Parathyroid adenoma (tissue), 2 donors: Measurements from ENCODE around the gene EDEM3.

ENCODE experiments used
- H2AFZ ChIP-seq: fragments of 300-600 bp; sonication (generic); one replicate; pipeline ENCODE4 v1.7.0; 2017; ENCODE audit warnings: antibody characterized with exemption, mild to moderate bottlenecking
- H3K27ac ChIP-seq: fragments of 300-600 bp; sonication (generic); one replicate; pipeline ENCODE4 v1.7.0; 2017
- H3K27me3 ChIP-seq: fragments of 300-600 bp; sonication (generic); one replicate; pipeline ENCODE4 v1.7.0; 2017; ENCODE audit warnings: low read length; ENCODE audit not compliant: control insufficient read depth, insufficient read depth
- H3K36me3 ChIP-seq: fragments of 300-600 bp; sonication (generic); one replicate; pipeline ENCODE4 v1.7.0; 2017; ENCODE audit warnings: low read length; ENCODE audit not compliant: control insufficient read depth, insufficient read depth
- H3K4me1 ChIP-seq: fragments of 300-600 bp; sonication (generic); one replicate; pipeline ENCODE4 v1.7.0; 2017; ENCODE audit warnings: control low read depth
- H3K4me2 ChIP-seq: fragments of 300-600 bp; sonication (generic); one replicate; pipeline ENCODE4 v1.7.0; 2017; ENCODE audit warnings: low read length
- H3K4me3 ChIP-seq: fragments of 300-600 bp; sonication (generic); one replicate; pipeline ENCODE4 v1.7.0; 2017; ENCODE audit warnings: low read depth, low read length
- H3K79me2 ChIP-seq: fragments of 300-600 bp; sonication (generic); one replicate; pipeline ENCODE4 v1.7.0; 2017; ENCODE audit warnings: control low read depth
- H3K9ac ChIP-seq: fragments of 300-600 bp; sonication (generic); one replicate; pipeline ENCODE4 v1.7.0; 2017; ENCODE audit warnings: mild to moderate bottlenecking
- H3K9me3 ChIP-seq: fragments of 300-600 bp; sonication (generic); one replicate; pipeline ENCODE4 v1.7.0; 2017; ENCODE audit warnings: low read length; ENCODE audit not compliant: control insufficient read depth
- CTCF ChIP-seq: fragments of 300-600 bp; sonication (generic); IDR thresholded peaks from one replicate; pipeline ENCODE4 v1.7.0; 2017; ENCODE audit warnings: antibody characterized with exemption, mild to moderate bottlenecking
- donor health status: primary hyperparathyroidism.

Gene EDEM3

GRCh38 chr1:184754476-184755225, at the start of gene EDEM3:
Gene EDEM3, minus strand, starts transcription at chr1:184754858. Its CDS starts 212 bp downstream, at chr1:184754646.
- H3K4me3 ChIP-seq: peak within 1 kb of the TSS; percentile 79
- H3K79me2 ChIP-seq: no peaks in the 10 kb centered on the region
- H3K27me3 ChIP-seq: no peaks in the 10 kb centered on the region
- peak within 1 kb of the TSS; percentile 86 for H3K27ac ChIP-seq
- no peak for TF ChIP-seq CTCF
- peak within 1 kb of the TSS; percentile 95 for H2AFZ ChIP-seq
- H3K36me3 ChIP-seq: no peaks in the 10 kb centered on the region
- no peaks in the 10 kb centered on the region for H3K9me3 ChIP-seq
- peak within 1 kb of the TSS; percentile 84 for H3K9ac ChIP-seq
- H3K4me1 ChIP-seq: peaks cover 4% of the 10 kb centered on the region
- H3K4me2 ChIP-seq: peak within 1 kb of the TSS; percentile 79

DNA sequence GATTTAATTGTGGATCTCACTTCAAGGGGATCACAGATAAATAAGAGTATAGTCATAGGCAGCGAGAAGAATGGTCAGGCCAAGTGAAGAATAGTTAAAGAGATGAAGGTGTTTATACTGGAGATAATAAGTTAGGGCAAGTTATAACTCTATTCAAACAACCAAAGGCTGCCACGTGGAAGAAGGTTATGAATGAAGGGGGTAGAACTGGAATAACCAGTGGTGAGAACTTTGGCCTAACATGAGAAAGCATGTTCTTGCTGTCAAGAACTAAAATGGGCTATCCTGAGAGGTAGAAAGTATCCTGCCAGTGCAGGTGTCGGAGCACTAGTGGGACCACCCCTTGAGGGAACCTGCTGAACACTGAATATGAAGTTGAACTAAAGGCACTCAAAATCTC, 49.6 kb upstream of the EDEM3 start:
- Histone ChIP-seq H3K4me3 (no peak overlapping the region), H3K4me1 (no peaks in the 10 kb centered on the region), H3K4me2 (no peak overlapping the region), H3K27ac (no peak overlapping the region), H3K9ac (no peak overlapping the region), H2AFZ (no peak overlapping the region), H3K79me2 (no peaks in the 10 kb centered on the region), H3K9me3 (no peaks in the 10 kb centered on the region), H3K27me3 (no peaks in the 10 kb centered on the region), H3K36me3 (no peaks in the 10 kb centered on the region)
- no peak for TF ChIP-seq CTCF

DNA sequence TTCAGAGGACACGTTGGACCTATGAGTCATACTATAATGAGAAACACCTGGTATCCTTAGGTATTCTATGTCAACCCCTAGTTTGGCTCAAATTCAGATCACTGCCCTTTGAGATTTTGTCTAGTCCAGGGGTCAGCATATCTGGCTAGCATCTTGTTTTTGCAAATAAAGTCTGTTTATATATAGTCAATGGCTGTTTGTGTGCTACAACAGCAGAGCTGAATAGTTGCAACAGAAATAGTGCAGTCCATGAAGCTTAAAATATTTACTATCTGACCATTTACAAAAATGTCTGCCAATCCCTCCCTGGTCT, 48.5 kb upstream of the EDEM3 start:
- Histone ChIP-seq H3K79me2 (no peaks in the 10 kb centered on the region), H3K9me3 (no peaks in the 10 kb centered on the region), H3K4me2 (no peak overlapping the region), H3K9ac (no peak overlapping the region), H3K4me3 (no peak overlapping the region), H2AFZ (no peak overlapping the region), H3K36me3 (no peaks in the 10 kb centered on the region), H3K4me1 (no peaks in the 10 kb centered on the region), H3K27me3 (no peaks in the 10 kb centered on the region), H3K27ac (no peak overlapping the region)
- TF ChIP-seq CTCF: no peak

GRCh38 chr1:184802354-184803179, 47.9 kb upstream of the EDEM3 start:
- Histone ChIP-seq H3K27ac (no peak overlapping the region), H3K27me3 (no peaks in the 10 kb centered on the region), H3K36me3 (no peaks in the 10 kb centered on the region), H3K9ac (no peak overlapping the region), H3K4me2 (no peak overlapping the region), H3K4me3 (no peak overlapping the region), H2AFZ (no peak overlapping the region), H3K9me3 (no peaks in the 10 kb centered on the region), H3K79me2 (no peaks in the 10 kb centered on the region), H3K4me1 (no peaks in the 10 kb centered on the region)
- no peak for TF ChIP-seq CTCF
